ENCODE measurements around the gene CPNE1. TPM values are rescaled to one million over a fixed set of nuclear protein-coding genes. Genes with fewer than 3 reads are reported as not detected.

CPNE1 gene
- total RNA-seq, 2 donors from 2014 or later, result 39.2 to 60.4 TPM

DNA sequence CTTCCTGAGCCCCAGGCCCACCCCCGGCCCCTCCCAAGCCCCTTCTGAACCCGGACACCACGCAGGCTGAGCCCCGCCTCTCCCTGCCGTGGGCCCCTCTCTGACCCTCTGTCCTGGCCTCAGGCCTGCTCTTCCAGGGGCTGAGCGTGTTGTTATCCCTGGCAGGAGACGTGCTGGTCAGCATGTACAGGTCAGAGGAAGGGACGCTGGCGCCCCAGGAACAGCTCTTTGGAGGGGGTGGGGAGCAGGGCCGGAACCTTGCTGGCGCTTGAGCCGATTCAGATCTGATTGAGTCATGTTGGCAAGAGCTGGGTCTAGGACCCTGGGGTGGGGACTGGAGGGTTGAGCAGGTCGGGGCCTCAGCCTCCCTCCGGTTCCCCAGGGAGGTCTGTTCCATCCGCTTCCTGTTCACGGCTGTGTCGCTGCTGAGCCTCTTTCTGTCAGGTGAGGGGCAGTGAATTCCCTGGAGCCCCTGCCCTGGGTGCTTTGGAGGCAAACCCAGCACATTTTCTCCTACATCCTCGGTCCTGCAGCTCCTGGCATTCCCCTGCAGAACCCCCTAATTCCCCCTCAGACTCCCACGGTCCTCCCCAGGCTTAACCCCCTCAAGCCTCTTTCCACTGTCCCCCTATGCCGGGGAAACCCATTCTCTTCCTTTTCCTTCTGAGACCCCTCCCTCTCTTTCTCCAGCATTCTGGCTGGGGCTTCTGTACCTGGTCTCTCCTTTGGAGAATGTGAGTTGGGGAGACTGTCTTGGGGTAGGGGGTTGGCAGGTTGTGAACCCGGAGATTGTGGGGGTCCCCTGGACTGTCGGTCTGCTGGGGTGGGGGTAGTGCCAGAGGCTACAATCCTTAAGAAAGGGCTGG lies 47.1 kb downstream of the CPNE1 start:
- peak; percentile 72 for DNase-seq (ENCODE audit: low spot score)
- H3K27me3 ChIP-seq, result no peaks in the 10 kb centered on the region
- H3K27ac ChIP-seq, result peak overlapping the region; percentile 90 to 94
- peaks cover 0 to 36% of the 10 kb centered on the region in 2 donors for H3K4me1 ChIP-seq
- peak overlapping the region; percentile 49 to 69 for H3K4me3 ChIP-seq
- TF ChIP-seq CTCF (IDR thresholded peaks at IDR 0.05), result peak in 1 of 2 donors; percentile 47
- no peaks in the 10 kb centered on the region for H3K36me3 ChIP-seq
- H3K9me3 ChIP-seq, result no peaks in the 10 kb centered on the region

- no peaks in the 10 kb centered on the region for H3K9me3 ChIP-seq
- no peaks in the 10 kb centered on the region for H3K27me3 ChIP-seq
- H3K27ac ChIP-seq, result peak overlapping the region; percentile 90 to 94
- H3K36me3 ChIP-seq, result no peaks in the 10 kb centered on the region
- DNase-seq (ENCODE audit: low spot score), result peak; percentile 88
- H3K4me3 ChIP-seq, result peak overlapping the region; percentile 49 to 69
- no peak for TF ChIP-seq CTCF (IDR thresholded peaks at IDR 0.05)
- peaks cover 0 to 36% of the 10 kb centered on the region in 2 donors for H3K4me1 ChIP-seq
Observed at GRCh38 chr20:35616465-35617396, 48.0 kb downstream of the CPNE1 start.

GRCh38 chr20:35615667-35616464 lies 48.8 kb downstream of the CPNE1 start, which contains the start of gene SPAG4:
Gene SPAG4 (plus strand): TSS chr20:35615829. CDS start chr20:35616004, 175 bp downstream.
- H3K4me3 ChIP-seq, result peak within 1 kb of the TSS; percentile 49 to 69
- peaks cover 0 to 36% of the 10 kb centered on the region in 2 donors for H3K4me1 ChIP-seq
- no peaks in the 10 kb centered on the region for H3K27me3 ChIP-seq
- DNase-seq (ENCODE audit: low spot score), result peak; percentile 98
- TF ChIP-seq CTCF (IDR thresholded peaks at IDR 0.05), result no peak
- no peaks in the 10 kb centered on the region for H3K36me3 ChIP-seq
- peak within 1 kb of the TSS; percentile 90 to 94 for H3K27ac ChIP-seq
- H3K9me3 ChIP-seq, result no peaks in the 10 kb centered on the region

DNA sequence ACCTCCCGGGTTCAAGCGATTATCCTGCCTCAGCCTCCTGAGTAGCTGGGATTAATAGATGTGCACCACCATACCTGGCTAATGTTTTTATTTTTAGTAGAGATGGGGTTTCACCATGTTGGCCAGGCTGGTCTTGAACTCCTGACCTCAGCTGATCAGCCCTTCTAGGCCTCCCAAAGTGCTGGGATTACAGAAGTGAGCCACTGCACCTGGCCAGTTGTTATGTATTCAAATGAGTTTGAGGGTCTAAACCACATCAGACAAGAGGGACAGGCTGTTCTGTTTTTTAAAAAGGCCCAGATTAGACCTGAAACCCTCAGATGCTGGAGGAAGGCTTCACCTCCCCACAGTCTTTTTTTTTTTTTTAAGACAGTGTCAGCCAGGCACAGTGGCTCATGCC lies 53.2 kb downstream of the CPNE1 start:
- H3K9me3 ChIP-seq, result no peaks in the 10 kb centered on the region
- no peak overlapping the region for H3K4me3 ChIP-seq
- no peaks in the 10 kb centered on the region for H3K36me3 ChIP-seq
- peaks cover 0 to 6% of the 10 kb centered on the region in 2 donors for H3K4me1 ChIP-seq
- no peak for DNase-seq (ENCODE audit: low spot score)
- H3K27me3 ChIP-seq, result no peaks in the 10 kb centered on the region
- no peak overlapping the region for H3K27ac ChIP-seq
- no peak for TF ChIP-seq CTCF (IDR thresholded peaks at IDR 0.05)

- H3K27ac ChIP-seq, result no peak overlapping the region
- TF ChIP-seq CTCF (IDR thresholded peaks at IDR 0.05), result no peak
- peaks cover 0 to 6% of the 10 kb centered on the region in 2 donors for H3K4me1 ChIP-seq
- no peak for DNase-seq (ENCODE audit: low spot score)
- H3K27me3 ChIP-seq, result no peaks in the 10 kb centered on the region
- no peaks in the 10 kb centered on the region for H3K36me3 ChIP-seq
- H3K4me3 ChIP-seq, result no peak overlapping the region
- no peaks in the 10 kb centered on the region for H3K9me3 ChIP-seq
Observed at GRCh38 chr20:35610833-35611427, 53.8 kb downstream of the CPNE1 start.

Data from right atrium auricular region (tissue), 2 donors.